Uterus (tissue), 2 donors: Measurements from ENCODE around the gene PRR23E.

Source experiments
- CTCF ChIP-seq, 4 experiments: fragments of 200-600 bp in 2 of 4; fragments of 450-650 bp in 2 of 4; sonication (generic) in 2 of 4; IDR thresholded peaks; one replicate each; pipeline ENCODE4 v1.5.1; 2016 to 2019; ENCODE audit warnings: antibody characterized with exemption in 4 of 4, mild to moderate bottlenecking in 2 of 4, moderate library complexity in 1 of 4
- POLR2A ChIP-seq, 2 donors: fragments of 450-650 bp; IDR thresholded peaks; one replicate each; pipeline ENCODE4 v1.6.1; 2016; ENCODE audit warnings: antibody characterized with exemption in 2 of 2, mild to moderate bottlenecking in 1 of 2, moderate library complexity in 1 of 2

DNA sequence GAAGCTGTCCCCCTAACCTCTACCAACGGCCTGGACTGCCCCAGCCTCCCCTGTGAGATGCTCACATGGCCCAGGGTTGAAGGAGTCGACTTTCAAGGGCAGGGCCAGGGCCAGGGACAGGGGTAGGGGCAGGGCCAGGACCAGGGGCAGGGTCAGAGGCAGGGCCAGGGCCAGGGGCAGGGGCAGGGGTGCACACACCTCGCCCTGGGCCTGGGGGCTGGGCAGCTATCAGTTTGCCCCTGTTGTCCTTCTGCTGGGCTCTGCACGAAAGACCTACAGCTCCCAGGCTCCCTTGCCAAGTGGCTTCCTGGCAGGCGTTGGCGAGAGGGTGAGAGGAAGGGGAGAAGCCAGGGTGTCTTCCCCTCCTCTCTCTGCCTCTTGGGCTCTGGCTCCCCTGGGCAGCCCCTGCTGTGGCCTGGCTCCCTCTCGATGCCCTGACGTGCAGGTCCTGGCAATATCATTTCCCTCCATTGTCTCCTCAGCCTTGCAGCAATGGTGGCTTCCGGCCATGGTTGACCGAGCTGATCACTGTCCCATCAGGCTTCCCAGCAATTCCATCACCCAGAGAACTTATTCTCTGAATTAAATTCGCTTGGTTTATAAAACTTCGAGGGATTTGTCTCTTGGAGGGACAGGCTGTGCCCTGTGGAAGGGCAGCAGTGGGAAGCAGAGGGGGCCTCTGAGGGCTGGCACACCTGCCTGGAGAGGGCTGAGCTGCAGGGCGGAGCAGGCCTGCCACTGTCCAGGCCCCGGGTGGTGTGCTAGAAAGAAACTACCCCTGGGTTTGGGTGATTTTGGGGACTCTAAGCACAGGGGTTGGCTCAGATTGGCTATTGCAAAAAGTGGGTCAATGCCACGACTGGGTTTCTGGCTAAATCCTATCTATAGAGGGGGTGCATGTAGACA, 13.9 kb downstream of the PRR23E start:
- TF ChIP-seq CTCF (IDR thresholded peaks at IDR 0.05): no peak
- TF ChIP-seq POLR2A (IDR thresholded peaks at IDR 0.05): no peak
